IMR-90 (cell line): ENCODE results near the gene CRLF1. TPM values are rescaled to one million over a fixed set of nuclear protein-coding genes. Genes with fewer than 3 reads are reported as not detected.

Source experiments
- ATAC-seq: fragments of 200-7000 bp; cut with Tn5 transposase; 2 replicates; pipeline ENCODE4 v1.9.1; 2020; ENCODE audit warnings: low read depth, mild to moderate bottlenecking, moderate library complexity
- BruUV-seq: library from RNA; stranded (reverse); fragments of 400-500 nt; replicated peaks from 2 replicates; lab custom pipeline; 2021; lab: Mats Ljungman, UMichigan
- CTCF ChIA-PET: fragments of 300-600 bp; formaldehyde crosslinking; extraction: SDS; loops from one replicate; lab custom pipeline; 2021; ENCODE audit warnings: antibody characterized with exemption; lab: Yijun Ruan, JAX
- POLR2A ChIA-PET: fragments of 300-600 bp; sonication (Branson Sonifier 250); formaldehyde crosslinking; loops from one replicate; lab custom pipeline; 2022; ENCODE audit warnings: antibody characterized with exemption; ENCODE audit not compliant: unreplicated experiment; lab: Charles Lee
- DNase-seq: peaks from one replicate; pipeline ENCODE4 v3.0.0; 2013
- H2AFZ ChIP-seq: replicated peaks from 2 replicates; pipeline ENCODE3; 2013; ENCODE audit warnings: low read length, mild to moderate bottlenecking; ENCODE audit not compliant: poor library complexity
- H2AK5ac ChIP-seq: 2 replicates; pipeline ENCODE4 v1.6.1; 2013; ENCODE audit warnings: low read depth, low read length, inconsistent platforms
- H2AK9ac ChIP-seq: replicated peaks from 2 replicates; pipeline ENCODE3; 2013; ENCODE audit warnings: mild to moderate bottlenecking, low read depth, low read length, moderate library complexity; ENCODE audit not compliant: poor library complexity
- H2BK120ac ChIP-seq: 2 replicates; pipeline ENCODE4 v1.6.1; 2013; ENCODE audit warnings: low read depth, low read length, inconsistent platforms
- H2BK15ac ChIP-seq: 3 replicates; pipeline ENCODE4 v1.6.1; 2013; ENCODE audit warnings: low read depth, low read length, inconsistent platforms
- H2BK20ac ChIP-seq: 2 replicates; pipeline ENCODE4 v1.6.1; 2013; ENCODE audit warnings: low read depth, mild to moderate bottlenecking, inconsistent platforms, low read length, moderate library complexity
- H2BK5ac ChIP-seq: 2 replicates; pipeline ENCODE4 v1.6.1; 2013; ENCODE audit warnings: mild to moderate bottlenecking, low read depth, low read length, inconsistent platforms; ENCODE audit not compliant: poor library complexity, severe bottlenecking
- H3K14ac ChIP-seq: replicated peaks from 2 replicates; pipeline ENCODE4 v1.6.1; 2013; ENCODE audit warnings: low read depth, low read length, inconsistent platforms
- H3K18ac ChIP-seq: 2 replicates; pipeline ENCODE4 v1.6.1; 2013; ENCODE audit warnings: low read depth, low read length, control low read depth
- H3K23ac ChIP-seq: 2 replicates; pipeline ENCODE4 v1.6.1; 2013; ENCODE audit warnings: low read depth, low read length, inconsistent platforms
- H3K27ac ChIP-seq: 2 replicates; pipeline ENCODE4 v1.5.1; 2013; ENCODE audit warnings: mild to moderate bottlenecking, control low read depth, low read length; ENCODE audit not compliant: insufficient read depth
- H3K27me3 ChIP-seq: 2 replicates; pipeline ENCODE4 v1.6.1; 2013; ENCODE audit warnings: low read length; ENCODE audit not compliant: control insufficient read depth, insufficient read depth
- H3K36me3 ChIP-seq: 2 replicates; pipeline ENCODE4 v1.6.1; 2013; ENCODE audit warnings: low read length, mixed read lengths; ENCODE audit not compliant: control insufficient read depth, insufficient read depth
- H3K4ac ChIP-seq: 2 replicates; pipeline ENCODE4 v1.6.1; 2013; ENCODE audit warnings: low read depth, low read length, inconsistent platforms
- H3K4me1 ChIP-seq: 2 replicates; pipeline ENCODE4 v1.6.1; 2013; ENCODE audit warnings: low read length, mixed read lengths; ENCODE audit not compliant: control insufficient read depth, insufficient read depth
- H3K4me2 ChIP-seq: 2 replicates; pipeline ENCODE4 v1.6.1; 2013; ENCODE audit warnings: low read depth, mild to moderate bottlenecking, control low read depth, low read length, moderate library complexity
- H3K4me3 ChIP-seq: 2 replicates; pipeline ENCODE4 v1.5.1; 2013; ENCODE audit warnings: low read depth, mild to moderate bottlenecking, control low read depth, low read length, moderate library complexity; ENCODE audit not compliant: insufficient read depth
- H3K56ac ChIP-seq: 2 replicates; pipeline ENCODE4 v1.6.1; 2013; ENCODE audit warnings: low read length, inconsistent platforms; ENCODE audit not compliant: insufficient read depth; ENCODE audit errors: extremely low read depth
- H3K79me1 ChIP-seq, 2 experiments: 2 replicates each; pipeline ENCODE4 v1.6.1; 2013; ENCODE audit warnings: low read length in 2 of 2, inconsistent platforms in 1 of 2, low read depth in 1 of 2
- H3K9ac ChIP-seq: 2 replicates; pipeline ENCODE4 v1.6.1; 2013; ENCODE audit warnings: low read depth, low read length, control low read depth
- H3K9me1 ChIP-seq: 2 replicates; pipeline ENCODE4 v1.6.1; 2013; ENCODE audit warnings: low read length, inconsistent platforms; ENCODE audit not compliant: insufficient read depth
- H3K9me3 ChIP-seq: 2 replicates; pipeline ENCODE4 v1.6.1; 2013; ENCODE audit warnings: low read length; ENCODE audit not compliant: control insufficient read depth, insufficient read depth
- H4K20me1 ChIP-seq: 2 replicates; pipeline ENCODE4 v1.6.1; 2013; ENCODE audit warnings: low read length, inconsistent platforms; ENCODE audit not compliant: insufficient read depth
- H4K5ac ChIP-seq: 2 replicates; pipeline ENCODE4 v1.6.1; 2013; ENCODE audit warnings: mild to moderate bottlenecking, low read depth, low read length, control low read depth
- H4K8ac ChIP-seq, 2 experiments: 2 replicates each; pipeline ENCODE4 v1.6.1; 2013; ENCODE audit warnings: low read depth in 2 of 2, low read length in 2 of 2, control low read depth in 1 of 2, inconsistent platforms in 1 of 2
- H4K91ac ChIP-seq: 2 replicates; pipeline ENCODE4 v1.6.1; 2013; ENCODE audit warnings: low read depth, low read length, inconsistent platforms; ENCODE audit not compliant: insufficient read depth
- BHLHE40 ChIP-seq: fragments of 150-350 bp; IDR thresholded peaks from 2 replicates; pipeline ENCODE4 v1.6.1; 2016; ENCODE audit warnings: mild to moderate bottlenecking, low read depth, low read length
- CEBPB ChIP-seq: IDR thresholded peaks from 2 replicates; pipeline ENCODE4 v1.6.1; 2012; ENCODE audit warnings: low read depth, low read length, improper control_type of control experiment
- CTCF ChIP-seq: conservative IDR thresholded peaks from 2 replicates; pipeline ENCODE4 v1.5.1; 2012; ENCODE audit warnings: mild to moderate bottlenecking, low read depth, low read length, improper control_type of control experiment
- ELK1 ChIP-seq: fragments of 150-350 bp; IDR thresholded peaks from 2 replicates; pipeline ENCODE4 v1.6.1; 2016; ENCODE audit warnings: low read depth, mild to moderate bottlenecking, low read length, moderate library complexity, borderline replicate concordance
- FOS ChIP-seq: fragments of 150-350 bp; IDR thresholded peaks from 2 replicates; pipeline ENCODE4 v1.6.1; 2016; ENCODE audit warnings: low read depth, low read length
- MAFK ChIP-seq: IDR thresholded peaks from 2 replicates; pipeline ENCODE4 v1.6.1; 2012; ENCODE audit warnings: low read depth, low read length, improper control_type of control experiment
- MAZ ChIP-seq: IDR thresholded peaks from 2 replicates; pipeline ENCODE4 v1.6.1; 2012; ENCODE audit warnings: low read depth, mild to moderate bottlenecking, low read length, improper control_type of control experiment, moderate library complexity, borderline replicate concordance
- POLR2A ChIP-seq: IDR thresholded peaks from 2 replicates; pipeline ENCODE4 v1.6.1; 2012; ENCODE audit warnings: mild to moderate bottlenecking, low read depth, low read length
- RAD21 ChIP-seq: IDR thresholded peaks from 2 replicates; pipeline ENCODE4 v1.6.1; 2012; ENCODE audit warnings: low read length, improper control_type of control experiment
- RCOR1 ChIP-seq: IDR thresholded peaks from 2 replicates; pipeline ENCODE4 v1.6.1; 2012; ENCODE audit warnings: mild to moderate bottlenecking, low read length, improper control_type of control experiment; ENCODE audit not compliant: insufficient replicate concordance
- RFX5 ChIP-seq: IDR thresholded peaks from 2 replicates; pipeline ENCODE4 v1.8.0; 2012; ENCODE audit warnings: low read depth, mild to moderate bottlenecking, low read length, moderate library complexity
- SMC3 ChIP-seq: fragments of 150-350 bp; IDR thresholded peaks from 2 replicates; pipeline ENCODE4 v1.6.1; 2016; ENCODE audit warnings: low read depth, mild to moderate bottlenecking, antibody characterized with exemption, low read length, moderate library complexity
- WGBS, 2 experiments: methylation state at CpG; one replicate each; pipeline versions ENCODE4 v1.1.5 to v1.1.7; 2013; ENCODE audit warnings: missing lambda C conversion rate in 2 of 2; ENCODE audit not compliant: insufficient read length in 1 of 2; ENCODE audit errors: extremely low coverage in 2 of 2; 5-methylcytosine and 5-hydroxymethylcytosine counted together
- dilution Hi-C: fragments of 300-500 bp; cut with HindIII; formaldehyde crosslinking; loops from one replicate; pipeline ENCODE4 v1.14.3; 2018; ENCODE audit warnings: low sequenced_read_pairs; ENCODE audit not compliant: unreplicated experiment
- in situ Hi-C: fragments of 300-500 bp; cut with MboI; formaldehyde crosslinking; loops from 3 replicates; pipeline ENCODE4 v1.14.3; 2019; ENCODE audit warnings: low sequenced_read_pairs, inconsistent platforms, mixed read lengths
- intact Hi-C: fragments of 100-400 bp; cut with micrococcal nuclease; formaldehyde crosslinking; loops from 2 replicates; pipeline ENCODE4 v1.10.0; 2022
- polyA plus RNA-seq, 3 experiments: library from polyadenylated mRNA; depleted of rRNA; stranded (reverse); fragments of >200 nt; gene quantifications; 2 replicates each; pipeline ENCODE4 v1.2.3, GENCODE V29; 2012; ENCODE audit warnings: low replicate concordance in 1 of 3
- total RNA-seq: library from RNA; depleted of rRNA; stranded (reverse); fragments of >200 nt; gene quantifications from 2 replicates; pipeline ENCODE4 v1.2.3, GENCODE V29; 2012

The CRLF1 gene
- total and polyA plus RNA-seq, 2 of the 4 experiments (the other 2 are of a cell fraction), result 0.18 to 3.1 TPM

- ATAC-seq, result no peak
- Histone ChIP-seq H3K23ac (0 out of 2 replicates have a peak overlapping the region, but pooled peaks have one; percentile 9), H3K56ac (no peak overlapping the region), H3K36me3 (peaks cover 4% of the 10 kb centered on the region), H2AK9ac (no peak overlapping the region), H4K91ac (no peak overlapping the region), H3K4ac (no peak overlapping the region), H3K79me1 (peaks cover 6 to 20% of the 10 kb centered on the region in 2 experiments; a peak in 3 of 4 replicates), H3K4me1 (peaks cover 5% of the 10 kb centered on the region), H3K27ac (no peak overlapping the region), H3K14ac (no peak overlapping the region), H2AFZ (peak overlapping the region; percentile 100), H3K9me1 (peaks cover 4% of the 10 kb centered on the region; the same call in 1 of the 2 replicates), H4K5ac (no peak overlapping the region), H3K9me3 (no peaks in the 10 kb centered on the region), H2BK20ac (no peak overlapping the region), H4K8ac (peak overlapping the region; percentile 9 to 46; a peak in 3 of 4 replicates), H3K9ac (no peak overlapping the region), H2AK5ac (no peak overlapping the region), H2BK120ac (no peak overlapping the region), H3K27me3 (peaks cover 2% of the 10 kb centered on the region; the same call in 1 of the 2 replicates), H4K20me1 (peaks cover 6% of the 10 kb centered on the region), H3K18ac (no peak overlapping the region), H2BK5ac (no peak overlapping the region), H3K4me2 (no peak overlapping the region), H3K4me3 (no peak overlapping the region), H2BK15ac (no peak overlapping the region)
- no peak for DNase-seq
- intact Hi-C loops (loop anchor here (5.0 kb wide), 2 partner anchors 245 to 330 kb away; partner anchors contain the start of genes COPE, DDX49 and UPF1), in situ Hi-C loops (no loop called here), dilution Hi-C loops (no loop called here)
- ChIA-PET POLR2A (interaction anchor here (0.6 kb wide), 1 partner anchor 254 kb away, joined by 5 read pairs; no protein-coding TSS in a partner anchor), CTCF (no interaction called here)
- BruUV-seq, result no TSS peak
- WGBS, 2 experiments, result 94% methylated on average over 8 of the region's 12 CpGs; no CpG with 5 or more reads in 1 of the 2 experiments
- no peak for TF ChIP-seq ELK1
- TF ChIP-seq SMC3, result no peak
- TF ChIP-seq RCOR1, result no peak
- no peak for TF ChIP-seq CEBPB
- no peak for TF ChIP-seq POLR2A
- TF ChIP-seq MAZ, result no peak
- no peak for TF ChIP-seq MAFK
- TF ChIP-seq BHLHE40, result no peak
- no peak for TF ChIP-seq FOS
- TF ChIP-seq RFX5, result no peak
- no peak for TF ChIP-seq CTCF
- TF ChIP-seq RAD21, result no peak
These were observed 19.0 kb downstream of the CRLF1 start for GRCh38 chr19:18587561-18587960.
